CD4-positive, alpha-beta T cell (primary cell): ENCODE results near the gene SLC2A3. TPM values are rescaled to one million over a fixed set of nuclear protein-coding genes. Genes with fewer than 3 reads are reported as not detected.

Experiments used
- ATAC-seq: fragments of 200-7000 bp; cut with Tn5 transposase; one replicate; pipeline ENCODE4 v1.10.0; 2022; ENCODE audit warnings: mild to moderate bottlenecking; ENCODE audit not compliant: poor library complexity
- CTCF ChIA-PET: fragments of 350-600 bp; sonication (Branson Sonifier 250); formaldehyde crosslinking; loops from one replicate; lab custom pipeline; 2021; ENCODE audit warnings: antibody characterized with exemption, inconsistent platforms; lab: Charles Lee
- POLR2A ChIA-PET: fragments of 350-600 bp; sonication (Branson Sonifier 250); formaldehyde crosslinking; loops from one replicate; lab custom pipeline; 2021; ENCODE audit warnings: antibody characterized with exemption, inconsistent platforms; lab: Charles Lee
- DNase-seq, 14 experiments: peaks; one replicate each; pipeline ENCODE4 v3.0.0-alpha.2; 2013 to 2020; ENCODE audit warnings: mixed read lengths in 2 of 14
- H3K27ac ChIP-seq, 2 donors: one replicate each; pipeline versions ENCODE4 v1.5.1 to v1.7.0; 2013; ENCODE audit warnings: low read length in 2 of 2, low read depth in 1 of 2, mild to moderate bottlenecking in 1 of 2
- H3K27me3 ChIP-seq, 2 experiments: 1 replicate in 1 of 2; 2 replicates in 1 of 2; pipeline versions ENCODE4 v1.6.1 to v1.7.0; 2013; ENCODE audit warnings: low read length in 2 of 2, control low read depth in 1 of 2, mild to moderate bottlenecking in 1 of 2, moderate library complexity in 1 of 2; ENCODE audit not compliant: insufficient read depth in 2 of 2, control insufficient read depth in 1 of 2
- H3K36me3 ChIP-seq: one replicate; pipeline ENCODE4 v1.6.1; 2013; ENCODE audit warnings: low read length, control low read depth; ENCODE audit not compliant: insufficient read depth
- H3K4me1 ChIP-seq: one replicate; pipeline ENCODE4 v1.6.1; 2013; ENCODE audit warnings: low read length, control low read depth; ENCODE audit not compliant: insufficient read depth
- H3K4me3 ChIP-seq: one replicate; pipeline ENCODE4 v1.5.1; 2013; ENCODE audit warnings: mild to moderate bottlenecking, low read length, moderate library complexity
- H3K9me3 ChIP-seq, 2 experiments: 1 replicate in 1 of 2; 2 replicates in 1 of 2; pipeline versions ENCODE4 v1.6.1 to v1.7.0; 2013; ENCODE audit warnings: low read length in 2 of 2, mild to moderate bottlenecking in 2 of 2, control low read depth in 1 of 2, moderate library complexity in 1 of 2; ENCODE audit not compliant: control insufficient read depth in 1 of 2, insufficient read depth in 1 of 2
- H3K27ac Mint-ChIP-seq: one replicate; pipeline ENCODE4 v1.8.0; 2020; ENCODE audit warnings: mixed read lengths
- H3K27me3 Mint-ChIP-seq: one replicate; pipeline ENCODE4 v1.8.0; 2021; ENCODE audit warnings: mixed read lengths
- H3K36me3 Mint-ChIP-seq: one replicate; pipeline ENCODE4 v1.8.0; 2021; ENCODE audit warnings: low read depth, mixed read lengths
- H3K4me1 Mint-ChIP-seq: one replicate; pipeline ENCODE4 v1.8.0; 2021; ENCODE audit warnings: low read depth, mixed read lengths
- H3K4me3 Mint-ChIP-seq: one replicate; pipeline ENCODE4 v1.8.0; 2020; ENCODE audit warnings: mild to moderate bottlenecking, mixed read lengths
- H3K9me3 Mint-ChIP-seq: one replicate; pipeline ENCODE4 v1.8.0; 2020; ENCODE audit warnings: mixed read lengths
- CTCF ChIP-seq: fragments of 200-600 bp; IDR thresholded peaks from one replicate; pipeline ENCODE4 v1.8.0; 2022; ENCODE audit warnings: antibody characterized with exemption, mild to moderate bottlenecking
- intact Hi-C, 2 experiments: fragments of 100-400 bp; cut with DNase I in 1 of 2; cut with micrococcal nuclease in 1 of 2; formaldehyde crosslinking; loops; one replicate each; pipeline versions ENCODE4 v1.15.1 to v1.9.0; 2023 to 2025; cut with DNase I, micrococcal nuclease
- total RNA-seq, 174 experiments: library from RNA in 2 of 174; stranded (reverse) in 2 of 174; gene quantifications; one replicate each; pipeline ENCODE4 v1.2.3 and lab custom pipeline; 2021 to 2026

SLC2A3 gene
- total RNA-seq, 2 experiments from 2014 or later: 929 to 939 TPM

- no peak for DNase-seq
- no peak for TF ChIP-seq CTCF
- Mint-ChIP-seq H3K9me3 (no peaks in the 10 kb centered on the region), H3K36me3 (no peaks in the 10 kb centered on the region), H3K4me3 (no peak within 1 kb of the TSS), H3K27me3 (peaks cover 45% of the 10 kb centered on the region), H3K27ac (no peak within 1 kb of the TSS), H3K4me1 (no peaks in the 10 kb centered on the region)
- Histone ChIP-seq H3K9me3 (peaks cover 0 to 5% of the 10 kb centered on the region in 2 experiments), H3K27ac (no peak within 1 kb of the TSS), H3K4me1 (peaks cover 7% of the 10 kb centered on the region), H3K36me3 (no peaks in the 10 kb centered on the region), H3K4me3 (no peak within 1 kb of the TSS), H3K27me3 (peaks cover 23 to 24% of the 10 kb centered on the region in 2 experiments)
- intact Hi-C loops: no loop called here
- ATAC-seq: no peak
- POLR2A ChIA-PET: no interaction called here
- CTCF ChIA-PET: no interaction called here
These were observed 63.2 kb downstream of the SLC2A3 start, which contains the start of gene SLC2A14 for GRCh38 chr12:7872566-7873319. Gene SLC2A14 (minus strand): TSS chr12:7872915. CDS start chr12:7869880, 3,035 bp downstream.

- intact Hi-C loops: no loop called here
- Mint-ChIP-seq H3K36me3 (no peaks in the 10 kb centered on the region), H3K4me3 (no peak overlapping the region), H3K4me1 (no peaks in the 10 kb centered on the region), H3K27ac (no peak overlapping the region), H3K9me3 (no peaks in the 10 kb centered on the region), H3K27me3 (peaks cover 45% of the 10 kb centered on the region)
- DNase-seq (no peak), ATAC-seq (no peak)
- CTCF ChIA-PET: no interaction called here
- Histone ChIP-seq H3K4me3 (no peak overlapping the region), H3K4me1 (peaks cover 7% of the 10 kb centered on the region), H3K9me3 (peaks cover 0 to 5% of the 10 kb centered on the region in 2 experiments), H3K27ac (no peak overlapping the region), H3K36me3 (no peaks in the 10 kb centered on the region), H3K27me3 (peaks cover 23 to 24% of the 10 kb centered on the region in 2 experiments)
- TF ChIP-seq CTCF: no peak
- POLR2A ChIA-PET: no interaction called here
These were observed 65.7 kb downstream of the SLC2A3 start for GRCh38 chr12:7870335-7870734.

Other genes starting within 250 kb of the SLC2A3 start
- gene GDF3, start 240.4 kb downstream of the SLC2A3 start, total RNA-seq: not detected
- gene DPPA3, start 224.8 kb downstream of the SLC2A3 start, total RNA-seq: not detected
- gene CLEC4C, start 188.8 kb downstream of the SLC2A3 start, total RNA-seq: under 1 TPM in 1 of 2 experiments, not detected in 1; 0.39 TPM
- gene NANOGNB, start 171.0 kb downstream of the SLC2A3 start, total RNA-seq: not detected
- gene NANOG, start 146.8 kb downstream of the SLC2A3 start, total RNA-seq: not detected
- under 1 TPM; 0.45 to 0.52 TPM for gene SLC2A14, start 63.3 kb downstream of the SLC2A3 start, total RNA-seq
- 10 to 100 TPM; 36.3 to 38.5 TPM for gene FOXJ2, start 96.5 kb upstream of the SLC2A3 start, total RNA-seq
- gene C3AR1, start 130.2 kb upstream of the SLC2A3 start, total RNA-seq: 1 to 10 TPM; 1.4 TPM
- gene NECAP1, start 146.1 kb upstream of the SLC2A3 start, total RNA-seq: 100 to 1,000 TPM; 119 to 121 TPM
- gene CLEC4A, start 187.4 kb upstream of the SLC2A3 start, total RNA-seq: 1 to 10 TPM in 1 of 2 experiments, under 1 TPM in 1; 0.39 to 1.0 TPM
- under 1 TPM in 1 of 2 experiments, not detected in 1; 0.08 TPM for gene ZNF705A, start 220.8 kb upstream of the SLC2A3 start, total RNA-seq